Loucy (cell line): ENCODE measurements around the gene SPATA32.
A peak's percentile ranks its signal among the peaks of the same experiment; 100 is the strongest.

Experiments used
- H2AFZ ChIP-seq: fragments of 200-600 bp; sonication (generic); 2 replicates; pipeline ENCODE4 v1.6.0; 2016; ENCODE audit warnings: antibody characterized with exemption, mild to moderate bottlenecking, low read length, moderate library complexity
- H3F3A ChIP-seq: fragments of 200-600 bp; 2 replicates; pipeline ENCODE4 v1.6.0; 2016; ENCODE audit warnings: antibody characterized with exemption, low read depth, mild to moderate bottlenecking
- H3K27me3 ChIP-seq: fragments of 200-600 bp; sonication (generic); 2 replicates; pipeline ENCODE4 v1.6.1; 2014; ENCODE audit warnings: low read length, mild to moderate bottlenecking; ENCODE audit not compliant: insufficient read depth, poor library complexity, severe bottlenecking
- H3K36me3 ChIP-seq: fragments of 200-600 bp; sonication (generic); 2 replicates; pipeline ENCODE4 v1.6.1; 2016; ENCODE audit warnings: low read length; ENCODE audit not compliant: insufficient read depth
- H3K4me1 ChIP-seq: fragments of 200-600 bp; sonication (generic); 2 replicates; pipeline ENCODE4 v1.5.1; 2014; ENCODE audit warnings: low read length, mild to moderate bottlenecking; ENCODE audit not compliant: insufficient read depth, poor library complexity, severe bottlenecking
- H3K4me2 ChIP-seq: fragments of 200-600 bp; sonication (generic); 2 replicates; pipeline ENCODE4 v1.6.0; 2014; ENCODE audit warnings: antibody characterized with exemption, low read length, low read depth, mild to moderate bottlenecking; ENCODE audit not compliant: poor library complexity, severe bottlenecking
- H3K4me3 ChIP-seq: fragments of 200-600 bp; sonication (generic); 2 replicates; pipeline ENCODE4 v1.5.1; 2014; ENCODE audit warnings: low read length, mild to moderate bottlenecking, mixed read lengths; ENCODE audit not compliant: poor library complexity, severe bottlenecking
- H3K79me2 ChIP-seq: fragments of 200-600 bp; sonication (generic); 2 replicates; pipeline ENCODE4 v1.6.1; 2014; ENCODE audit warnings: low read length; ENCODE audit not compliant: insufficient read depth
- H3K9ac ChIP-seq: fragments of 200-600 bp; sonication (generic); 2 replicates; pipeline ENCODE4 v1.6.0; 2014; ENCODE audit warnings: mild to moderate bottlenecking, low read depth, low read length, moderate library complexity; ENCODE audit not compliant: poor library complexity, severe bottlenecking
- H3K9me2 ChIP-seq: fragments of 200-600 bp; sonication (generic); replicated peaks from 2 replicates; pipeline ENCODE4 v1.6.1; 2016; ENCODE audit warnings: low read depth, low read length, mixed read lengths
- H3K9me3 ChIP-seq: fragments of 200-600 bp; sonication (generic); 2 replicates; pipeline ENCODE4 v1.6.1; 2014; ENCODE audit warnings: mild to moderate bottlenecking, antibody characterized with exemption, low read length, low read depth; ENCODE audit not compliant: insufficient read depth
- H4K20me1 ChIP-seq: fragments of 200-600 bp; sonication (generic); 2 replicates; pipeline ENCODE4 v1.6.0; 2014; ENCODE audit warnings: antibody characterized with exemption, low read length, mild to moderate bottlenecking; ENCODE audit not compliant: insufficient read depth, poor library complexity, severe bottlenecking
- EZH2phosphoT487 ChIP-seq: fragments of 200-600 bp; IDR thresholded peaks from 2 replicates; pipeline ENCODE4 v1.6.1; 2018; ENCODE audit warnings: antibody characterized with exemption, mild to moderate bottlenecking, moderate library complexity, borderline replicate concordance
- TF ChIP-seq, protein P1 (sequence below): fragments of 200-600 bp; sonication (generic); conservative IDR thresholded peaks from 2 replicates; pipeline ENCODE4 v1.5.1; 2014; ENCODE audit warnings: mild to moderate bottlenecking, antibody characterized with exemption, low read length

The SPATA32 gene

DNA sequence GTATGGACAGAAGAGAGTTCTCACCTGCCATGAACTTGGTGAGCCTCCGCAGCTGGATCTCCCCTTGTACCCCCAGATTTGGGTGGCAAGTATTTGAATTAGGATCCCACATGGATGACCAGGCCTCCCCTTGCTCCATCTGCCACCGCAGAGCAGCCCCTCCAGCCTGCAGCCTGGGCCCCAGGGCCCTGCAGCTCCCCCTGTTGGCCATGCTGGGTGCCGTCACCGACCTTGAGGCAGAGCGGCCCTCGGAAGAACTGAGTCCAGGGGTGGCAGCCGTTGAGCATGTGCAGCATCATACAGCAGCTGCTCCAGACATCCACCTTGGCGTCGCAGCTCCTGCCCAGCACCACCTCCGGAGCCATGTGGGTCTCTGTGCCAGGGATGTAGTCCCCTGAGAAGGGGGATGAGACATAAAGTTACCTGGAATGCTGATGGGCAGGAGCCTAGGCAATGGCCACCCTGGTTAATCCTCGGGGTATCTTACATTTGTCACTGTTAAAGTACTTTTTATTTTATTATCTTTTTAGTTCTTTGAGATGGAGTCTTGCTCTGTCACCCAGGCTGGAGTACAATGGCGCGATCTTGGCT, 9.0 kb upstream of the SPATA32 start:
- Histone ChIP-seq H4K20me1 (no peaks in the 10 kb centered on the region), H2AFZ (no peak overlapping the region), H3K4me1 (no peaks in the 10 kb centered on the region), H3K9ac (no peak overlapping the region), H3K79me2 (no peaks in the 10 kb centered on the region), H3K36me3 (peaks cover 20% of the 10 kb centered on the region; the same call in 1 of the 2 replicates), H3K27me3 (no peaks in the 10 kb centered on the region), H3K4me2 (no peak overlapping the region), H3K4me3 (no peak overlapping the region), H3K9me3 (no peaks in the 10 kb centered on the region), H3K9me2 (no peaks in the 10 kb centered on the region), H3F3A (no peaks in the 10 kb centered on the region)
- TF ChIP-seq EZH2phosphoT487 = no peak
- TF ChIP-seq, protein P1, sequence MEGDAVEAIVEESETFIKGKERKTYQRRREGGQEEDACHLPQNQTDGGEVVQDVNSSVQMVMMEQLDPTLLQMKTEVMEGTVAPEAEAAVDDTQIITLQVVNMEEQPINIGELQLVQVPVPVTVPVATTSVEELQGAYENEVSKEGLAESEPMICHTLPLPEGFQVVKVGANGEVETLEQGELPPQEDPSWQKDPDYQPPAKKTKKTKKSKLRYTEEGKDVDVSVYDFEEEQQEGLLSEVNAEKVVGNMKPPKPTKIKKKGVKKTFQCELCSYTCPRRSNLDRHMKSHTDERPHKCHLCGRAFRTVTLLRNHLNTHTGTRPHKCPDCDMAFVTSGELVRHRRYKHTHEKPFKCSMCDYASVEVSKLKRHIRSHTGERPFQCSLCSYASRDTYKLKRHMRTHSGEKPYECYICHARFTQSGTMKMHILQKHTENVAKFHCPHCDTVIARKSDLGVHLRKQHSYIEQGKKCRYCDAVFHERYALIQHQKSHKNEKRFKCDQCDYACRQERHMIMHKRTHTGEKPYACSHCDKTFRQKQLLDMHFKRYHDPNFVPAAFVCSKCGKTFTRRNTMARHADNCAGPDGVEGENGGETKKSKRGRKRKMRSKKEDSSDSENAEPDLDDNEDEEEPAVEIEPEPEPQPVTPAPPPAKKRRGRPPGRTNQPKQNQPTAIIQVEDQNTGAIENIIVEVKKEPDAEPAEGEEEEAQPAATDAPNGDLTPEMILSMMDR = peak; percentile 87

DNA sequence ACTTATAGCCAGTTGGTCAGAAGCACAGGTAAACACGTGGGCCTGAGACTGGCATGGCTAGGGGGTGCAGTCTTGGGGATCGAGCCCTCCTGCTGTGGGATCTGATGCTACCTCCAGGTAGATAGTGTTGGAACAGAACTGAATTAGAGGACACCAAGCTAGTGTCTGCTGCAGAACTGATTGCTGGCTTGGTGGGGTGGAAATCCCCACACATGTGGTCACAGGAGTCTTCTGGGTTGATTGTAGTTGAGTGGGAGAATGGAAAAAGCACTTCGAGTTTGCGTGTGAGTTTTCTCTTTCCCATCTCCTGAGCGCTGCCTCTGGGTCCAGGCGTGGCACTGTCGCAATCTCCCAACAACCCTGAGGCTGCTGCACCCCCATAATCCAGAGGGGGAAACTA, 8.0 kb upstream of the SPATA32 start:
- H2AFZ ChIP-seq = no peak overlapping the region
- H3K27me3 ChIP-seq = no peaks in the 10 kb centered on the region
- no peaks in the 10 kb centered on the region for H3F3A ChIP-seq
- peaks cover 22% of the 10 kb centered on the region; the same call in 1 of the 2 replicates for H3K36me3 ChIP-seq
- H4K20me1 ChIP-seq = no peaks in the 10 kb centered on the region
- H3K4me3 ChIP-seq = no peak overlapping the region
- H3K4me1 ChIP-seq = no peaks in the 10 kb centered on the region
- TF ChIP-seq, protein P1 = no peak
- no peak for TF ChIP-seq EZH2phosphoT487
- H3K9ac ChIP-seq = no peak overlapping the region
- no peak overlapping the region for H3K4me2 ChIP-seq
- no peaks in the 10 kb centered on the region for H3K9me3 ChIP-seq
- no peaks in the 10 kb centered on the region for H3K79me2 ChIP-seq
- no peaks in the 10 kb centered on the region for H3K9me2 ChIP-seq

DNA sequence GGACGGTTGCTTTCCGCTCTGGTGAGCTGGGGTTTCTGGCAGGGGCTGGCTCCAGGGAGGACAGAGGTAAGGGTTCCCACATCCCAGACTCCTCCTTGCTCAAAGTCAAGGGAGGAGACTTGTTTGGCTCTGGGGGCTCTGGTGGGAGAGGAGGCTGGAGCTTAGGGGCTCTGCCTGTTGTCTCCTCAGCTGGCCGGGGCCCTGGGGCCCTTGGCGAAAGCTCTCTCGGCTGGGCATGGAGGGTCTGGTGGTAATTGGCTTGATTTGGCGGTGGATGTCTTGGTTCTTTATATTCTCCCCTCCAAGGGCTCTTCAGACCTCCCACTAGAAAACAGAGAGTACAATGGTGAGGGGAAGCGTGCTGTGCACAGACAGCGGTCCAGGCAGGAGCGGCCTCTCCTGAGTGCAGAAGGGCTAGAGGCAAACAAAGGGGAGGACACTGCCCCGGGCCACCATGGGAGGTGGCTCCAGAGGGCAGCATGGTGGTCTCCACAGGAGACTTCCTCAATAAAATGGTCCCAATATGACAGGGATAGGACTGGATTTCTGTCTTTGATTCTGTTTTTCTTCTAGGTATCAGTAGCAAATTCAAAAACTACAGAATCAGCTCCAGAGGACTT, 5.7 kb upstream of the SPATA32 start:
- Histone ChIP-seq H3K4me2 (no peak overlapping the region), H4K20me1 (no peaks in the 10 kb centered on the region), H2AFZ (no peak overlapping the region), H3K4me1 (no peaks in the 10 kb centered on the region), H3K9me3 (no peaks in the 10 kb centered on the region), H3K4me3 (no peak overlapping the region), H3K9me2 (no peaks in the 10 kb centered on the region), H3K27me3 (no peaks in the 10 kb centered on the region), H3K36me3 (peaks cover 31% of the 10 kb centered on the region; the same call in 1 of the 2 replicates), H3F3A (no peaks in the 10 kb centered on the region), H3K79me2 (no peaks in the 10 kb centered on the region), H3K9ac (no peak overlapping the region)
- TF ChIP-seq, protein P1 = no peak
- no peak for TF ChIP-seq EZH2phosphoT487
